WTC11 (cell line): ENCODE measurements around the gene GOT2.
"Not testable (repeated sequence)": the region's sequence is repeated elsewhere in the genome, so short reads cannot be mapped to it uniquely, and the experiment has no call there.

ENCODE experiments used
- ATF1 ChIP-seq: sonication (generic); formaldehyde crosslinking; IDR thresholded peaks from 2 replicates; pipeline ENCODE4 v1.8.1; 2023; ENCODE audit warnings: mild to moderate bottlenecking, moderate library complexity, missing genetic modification reagents
- CTCF ChIP-seq: fragments of 200-600 bp; IDR thresholded peaks from 2 replicates; pipeline ENCODE4 v1.8.0; 2022; ENCODE audit warnings: antibody characterized with exemption
- ESRRA ChIP-seq: sonication (generic); formaldehyde crosslinking; IDR thresholded peaks from 2 replicates; pipeline ENCODE4 v1.8.1; 2022; ENCODE audit warnings: mild to moderate bottlenecking, missing genetic modification reagents, borderline replicate concordance
- NFYB ChIP-seq: sonication (generic); formaldehyde crosslinking; conservative IDR thresholded peaks from 2 replicates; pipeline ENCODE4 v1.8.0; 2022; ENCODE audit warnings: low read depth, missing genetic modification reagents
- SMAD4 ChIP-seq: sonication (generic); formaldehyde crosslinking; IDR thresholded peaks from 2 replicates; pipeline ENCODE4 v1.8.0; 2022; ENCODE audit warnings: mild to moderate bottlenecking, missing genetic modification reagents
- SP1 ChIP-seq: sonication (generic); formaldehyde crosslinking; conservative IDR thresholded peaks from 2 replicates; pipeline ENCODE4 v1.8.1; 2022; ENCODE audit warnings: missing genetic modification reagents
- TEAD4 ChIP-seq: sonication (generic); formaldehyde crosslinking; IDR thresholded peaks from 2 replicates; pipeline ENCODE4 v1.8.0; 2022; ENCODE audit warnings: mild to moderate bottlenecking, missing genetic modification reagents
- USF2 ChIP-seq: sonication (generic); formaldehyde crosslinking; IDR thresholded peaks from 2 replicates; pipeline ENCODE4 v1.8.1; 2023; ENCODE audit warnings: mild to moderate bottlenecking, missing genetic modification reagents, moderate library complexity
- ZSCAN18 ChIP-seq: fragments of 250-450 bp; sonication (Bioruptor Pico); IDR thresholded peaks from 2 replicates; pipeline ENCODE4 v2.1.2; 2022; ENCODE audit warnings: mild to moderate bottlenecking, moderate library complexity

GRCh38 chr16:58686985-58687706 lies 47.0 kb downstream of the GOT2 start:
- TF ChIP-seq SMAD4 (CRISPR knock-in tag); CTCF; TEAD4 (CRISPR knock-in tag); USF2 (CRISPR knock-in tag); NFYB (CRISPR knock-in tag); SP1 (CRISPR knock-in tag); ATF1 (CRISPR knock-in tag); ESRRA (CRISPR knock-in tag); ZSCAN18 (CRISPR knock-in tag): not testable (repeated sequence)
